T-helper 1 cell treated with Interleukin-12 subunit alpha and Interleukin-12 subunit beta and Interleukin-4 antibody, amounts not matched to agents 30 μg/mL and 1 μg/mL, for 36 hours (primary cell): ENCODE results near the gene ARFGAP3.
"Not testable (repeated sequence)": the region's sequence is repeated elsewhere in the genome, so short reads cannot be mapped to it uniquely, and the experiment has no call there.

Experiments used
- H3K27ac Mint-ChIP-seq: one replicate; pipeline ENCODE4 v1.8.0; 2021; ENCODE audit warnings: mild to moderate bottlenecking, mixed read lengths
- H3K27me3 Mint-ChIP-seq: one replicate; pipeline ENCODE4 v1.8.0; 2021; ENCODE audit warnings: low read depth, mixed read lengths
- H3K36me3 Mint-ChIP-seq: one replicate; pipeline ENCODE4 v1.8.0; 2021; ENCODE audit warnings: low read depth, mixed read lengths
- H3K4me1 Mint-ChIP-seq: one replicate; pipeline ENCODE4 v1.8.0; 2021; ENCODE audit warnings: low read depth, mixed read lengths
- H3K4me3 Mint-ChIP-seq: one replicate; pipeline ENCODE4 v1.8.0; 2021; ENCODE audit warnings: mild to moderate bottlenecking, moderate library complexity, mixed read lengths
- H3K9me3 Mint-ChIP-seq: one replicate; pipeline ENCODE4 v1.8.0; 2021; ENCODE audit warnings: mixed read lengths

The ARFGAP3 gene

DNA sequence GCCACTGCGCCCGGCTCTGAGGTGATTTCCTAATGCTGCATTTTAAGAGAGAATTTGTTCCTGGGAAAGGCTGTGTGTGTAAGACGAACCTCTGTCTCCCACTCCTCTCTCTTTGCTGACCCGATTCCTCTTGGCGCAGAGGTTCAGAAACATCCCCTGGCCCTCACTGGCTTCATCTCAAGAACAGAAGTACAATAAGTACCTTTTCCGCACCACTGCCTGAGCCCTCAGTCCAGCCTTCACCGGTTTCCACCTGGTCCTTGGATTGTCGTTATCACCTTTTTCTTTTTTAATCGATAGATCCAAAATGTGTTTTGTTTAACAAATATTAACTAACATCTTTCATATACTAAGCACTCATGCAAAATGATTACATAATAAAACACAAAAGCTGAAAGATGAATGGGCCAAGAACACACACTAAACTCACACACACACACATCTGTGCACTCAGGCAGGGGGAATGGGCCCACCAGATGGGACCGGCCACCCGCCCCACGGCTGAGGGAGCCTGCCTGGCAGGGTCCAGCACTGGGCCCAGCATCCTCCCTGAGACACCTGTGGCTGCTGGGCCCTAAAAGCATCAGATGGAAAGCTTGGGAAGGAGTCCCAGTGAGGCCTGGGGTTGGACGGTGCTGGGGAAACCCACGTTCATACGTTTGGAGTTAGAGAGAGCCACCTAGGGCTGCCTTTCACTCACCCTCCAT lies 86.0 kb downstream of the ARFGAP3 start:
- Mint-ChIP-seq H3K9me3 (no peaks in the 10 kb centered on the region), H3K4me1 (no peaks in the 10 kb centered on the region), H3K4me3 (no peak overlapping the region), H3K27me3 (no peaks in the 10 kb centered on the region), H3K27ac (no peak overlapping the region), H3K36me3 (no peaks in the 10 kb centered on the region)

DNA sequence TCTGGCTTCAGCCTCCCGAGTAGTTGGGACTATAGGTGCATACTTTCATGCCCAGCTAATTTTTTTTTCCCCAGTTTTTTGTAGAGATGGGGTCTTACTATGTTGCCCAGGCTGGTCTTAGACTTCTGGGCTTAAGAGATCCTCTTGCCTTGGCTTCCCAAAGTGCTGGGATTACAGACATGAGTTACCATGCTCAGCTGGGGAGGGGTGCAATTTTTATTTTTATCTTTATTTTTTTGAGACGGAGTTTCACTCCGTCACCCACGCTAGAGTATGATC lies 86.7 kb downstream of the ARFGAP3 start:
- Mint-ChIP-seq H3K9me3 (no peaks in the 10 kb centered on the region), H3K4me1 (no peaks in the 10 kb centered on the region), H3K36me3 (no peaks in the 10 kb centered on the region), H3K27me3 (no peaks in the 10 kb centered on the region), H3K27ac (no peak overlapping the region), H3K4me3 (no peak overlapping the region)

DNA sequence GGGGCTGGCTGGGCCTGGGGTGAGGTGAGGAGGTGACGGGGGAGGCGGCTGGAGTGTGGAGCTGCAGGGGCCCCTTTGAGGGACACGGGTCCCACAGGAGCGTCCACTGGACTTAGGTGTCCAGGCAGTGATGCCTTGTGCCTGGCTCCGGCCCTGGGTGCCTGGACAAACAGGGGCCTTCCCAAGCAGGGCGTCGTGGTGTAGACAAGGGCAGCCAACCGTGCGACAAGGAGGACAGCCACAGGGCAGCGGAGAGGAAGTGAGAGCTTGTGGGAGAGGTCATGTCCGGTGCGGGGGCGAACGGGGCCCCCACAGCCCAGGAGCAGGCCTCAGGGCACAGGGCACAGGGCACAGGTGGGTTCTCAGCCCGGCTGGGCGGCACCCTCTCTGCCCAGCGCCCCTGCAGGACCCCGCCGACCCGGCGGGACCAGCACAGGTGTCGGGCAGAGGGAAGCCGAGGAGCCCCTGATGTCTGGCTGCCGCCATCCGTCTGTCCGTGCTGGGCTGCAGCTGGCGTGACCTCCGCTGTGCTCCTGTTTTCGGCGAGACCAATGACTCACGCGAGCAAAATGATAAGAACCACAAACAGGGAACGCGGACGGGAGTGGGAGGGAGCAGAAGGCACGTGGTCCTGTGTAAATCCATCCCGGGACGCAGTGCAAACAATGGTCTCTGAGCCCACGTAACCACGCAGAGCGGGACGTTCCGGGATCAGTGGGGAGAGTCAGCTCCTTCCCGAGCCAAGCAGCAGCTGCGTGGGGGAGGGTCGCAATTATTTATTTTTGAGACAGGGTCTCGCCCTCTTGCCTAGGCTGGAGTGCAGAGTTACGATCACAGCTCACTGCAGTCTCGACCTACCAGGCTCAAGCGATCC lies 87.3 kb downstream of the ARFGAP3 start:
- H3K9me3 Mint-ChIP-seq = no peaks in the 10 kb centered on the region
- H3K27me3 Mint-ChIP-seq = no peaks in the 10 kb centered on the region
- H3K4me3 Mint-ChIP-seq = no peak overlapping the region
- H3K36me3 Mint-ChIP-seq = no peaks in the 10 kb centered on the region
- no peak overlapping the region for H3K27ac Mint-ChIP-seq
- H3K4me1 Mint-ChIP-seq = no peaks in the 10 kb centered on the region

DNA sequence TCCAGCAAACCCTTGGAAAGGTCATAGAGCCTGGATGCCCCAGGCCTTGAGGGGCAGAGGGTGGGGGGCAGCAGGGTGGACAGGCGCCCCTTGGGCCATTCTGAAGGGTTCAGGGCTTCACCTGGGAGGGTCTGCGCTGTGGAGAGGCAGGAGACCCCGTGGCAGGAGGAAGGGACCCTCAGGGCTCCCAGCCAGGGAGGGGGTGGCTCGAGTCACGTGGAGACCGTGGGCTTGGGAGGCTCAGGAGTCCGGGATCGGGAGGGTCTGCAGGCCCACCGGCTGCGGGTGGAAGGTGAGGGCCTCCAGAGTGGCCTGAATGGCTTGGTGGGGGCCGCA lies 87.9 kb downstream of the ARFGAP3 start:
- Mint-ChIP-seq H3K36me3 (no peaks in the 10 kb centered on the region), H3K4me1 (no peaks in the 10 kb centered on the region), H3K27ac (no peak overlapping the region), H3K4me3 (no peak overlapping the region), H3K27me3 (no peaks in the 10 kb centered on the region), H3K9me3 (no peaks in the 10 kb centered on the region)

DNA sequence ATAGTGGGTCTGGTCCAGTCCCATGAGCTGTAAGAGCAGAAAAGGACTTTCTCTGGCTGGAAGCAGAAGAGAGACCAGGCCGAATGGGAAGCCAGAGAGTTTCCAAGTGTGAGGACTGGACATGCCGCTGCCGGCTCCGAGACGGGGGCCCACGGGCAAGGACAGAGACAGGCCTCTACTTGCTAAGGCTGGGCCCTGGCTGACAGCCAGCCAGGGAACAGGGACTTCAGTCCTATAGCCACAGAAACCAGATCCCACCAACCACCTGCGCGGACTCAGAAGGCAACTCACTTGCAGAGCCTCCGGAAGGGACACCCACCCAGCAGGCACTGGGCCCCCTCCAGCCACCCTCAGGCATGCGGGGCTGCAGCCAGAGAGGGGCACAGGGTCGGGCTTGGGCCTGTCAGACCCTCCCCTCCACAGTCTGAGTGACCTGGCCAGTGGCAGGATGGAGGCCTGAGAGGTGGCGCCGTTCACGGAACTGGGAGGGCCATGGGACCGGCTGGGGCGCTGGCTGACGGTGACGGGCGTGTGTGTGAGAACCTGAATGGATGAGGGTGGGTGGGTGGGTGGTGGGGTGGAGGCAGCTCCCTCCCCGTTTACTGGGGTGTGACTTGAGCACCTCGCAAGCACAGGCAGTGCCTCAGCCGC lies 88.6 kb downstream of the ARFGAP3 start:
- Mint-ChIP-seq H3K27me3 (no peaks in the 10 kb centered on the region), H3K4me3 (no peak overlapping the region), H3K9me3 (no peaks in the 10 kb centered on the region), H3K4me1 (no peaks in the 10 kb centered on the region), H3K27ac (no peak overlapping the region), H3K36me3 (no peaks in the 10 kb centered on the region)

DNA sequence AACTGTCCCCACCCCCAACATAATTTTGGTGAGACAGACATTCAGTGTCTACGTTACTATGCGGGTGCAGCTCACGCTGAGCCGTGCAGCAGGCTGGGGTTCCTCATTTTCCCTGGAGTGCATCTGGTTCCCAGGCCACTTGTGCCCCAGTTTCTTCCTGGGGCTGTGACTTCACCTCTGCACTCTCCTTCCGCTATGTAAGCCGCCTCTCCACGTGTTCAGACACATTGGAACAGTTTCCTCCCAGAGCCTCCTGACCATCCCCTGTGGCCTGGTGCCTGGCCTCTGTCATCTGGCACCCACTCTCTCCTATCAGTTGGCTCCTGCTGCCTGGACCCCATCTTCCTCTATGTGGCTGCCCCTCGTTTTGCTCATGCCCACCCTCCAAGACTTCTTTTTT lies 90.2 kb downstream of the ARFGAP3 start:
- no peaks in the 10 kb centered on the region for H3K36me3 Mint-ChIP-seq
- H3K27ac Mint-ChIP-seq = no peak overlapping the region
- no peaks in the 10 kb centered on the region for H3K9me3 Mint-ChIP-seq
- no peak overlapping the region for H3K4me3 Mint-ChIP-seq
- no peaks in the 10 kb centered on the region for H3K4me1 Mint-ChIP-seq
- H3K27me3 Mint-ChIP-seq = no peaks in the 10 kb centered on the region

DNA sequence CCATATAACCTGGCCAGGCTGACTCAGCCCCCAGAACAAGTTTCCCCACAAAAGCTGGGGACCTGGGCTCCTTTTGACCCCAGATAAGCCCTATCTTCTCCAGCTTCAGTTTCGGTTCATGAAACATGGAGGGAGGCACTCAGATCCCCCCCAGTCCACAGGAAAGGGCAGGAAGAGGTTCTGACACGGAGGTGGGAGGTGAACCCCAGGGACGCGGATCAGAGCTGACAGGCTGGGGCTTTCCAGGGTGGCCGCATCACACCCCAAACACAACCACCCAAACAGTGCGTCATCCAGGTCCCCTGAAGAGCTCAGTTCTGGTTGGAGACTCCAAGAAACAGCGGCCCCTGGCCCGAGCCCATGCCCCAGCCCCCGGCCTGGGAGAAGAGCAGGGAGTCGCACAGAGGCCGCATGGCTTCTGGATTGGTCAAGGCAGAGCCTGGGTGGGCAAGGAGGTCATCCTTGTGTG lies 92.1 kb downstream of the ARFGAP3 start:
- Mint-ChIP-seq H3K4me1 (no peaks in the 10 kb centered on the region), H3K9me3 (no peaks in the 10 kb centered on the region), H3K27ac (no peak overlapping the region), H3K36me3 (no peaks in the 10 kb centered on the region), H3K27me3 (no peaks in the 10 kb centered on the region), H3K4me3 (no peak overlapping the region)

DNA sequence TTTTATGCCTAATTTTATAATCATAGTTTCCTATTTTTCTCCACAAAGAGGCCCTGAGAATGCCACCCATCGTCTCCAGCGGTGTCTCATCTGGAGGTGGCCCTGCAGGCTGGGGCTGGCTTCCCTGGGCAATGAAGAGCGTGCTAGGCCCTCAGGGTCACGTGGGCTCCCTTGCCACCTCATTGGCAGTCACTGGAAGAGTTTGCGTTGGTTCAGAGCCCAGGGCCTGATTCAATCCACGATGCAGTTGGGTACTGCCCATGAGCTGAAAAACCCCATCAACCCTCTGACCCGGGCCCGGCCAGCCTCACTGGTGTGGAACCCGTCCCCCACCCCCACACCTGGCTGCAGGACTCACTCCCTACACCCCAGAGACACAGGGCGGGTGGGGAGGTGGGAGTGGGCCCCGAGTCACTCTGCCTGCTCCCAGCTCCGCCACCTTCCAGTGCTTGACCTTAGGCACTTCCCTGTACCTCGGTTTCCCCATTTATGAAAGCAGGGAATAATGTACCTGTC lies 93.0 kb downstream of the ARFGAP3 start:
- Mint-ChIP-seq H3K4me3 (no peak overlapping the region), H3K9me3 (no peaks in the 10 kb centered on the region), H3K27me3 (no peaks in the 10 kb centered on the region), H3K36me3 (no peaks in the 10 kb centered on the region), H3K27ac (no peak overlapping the region), H3K4me1 (no peaks in the 10 kb centered on the region)

DNA sequence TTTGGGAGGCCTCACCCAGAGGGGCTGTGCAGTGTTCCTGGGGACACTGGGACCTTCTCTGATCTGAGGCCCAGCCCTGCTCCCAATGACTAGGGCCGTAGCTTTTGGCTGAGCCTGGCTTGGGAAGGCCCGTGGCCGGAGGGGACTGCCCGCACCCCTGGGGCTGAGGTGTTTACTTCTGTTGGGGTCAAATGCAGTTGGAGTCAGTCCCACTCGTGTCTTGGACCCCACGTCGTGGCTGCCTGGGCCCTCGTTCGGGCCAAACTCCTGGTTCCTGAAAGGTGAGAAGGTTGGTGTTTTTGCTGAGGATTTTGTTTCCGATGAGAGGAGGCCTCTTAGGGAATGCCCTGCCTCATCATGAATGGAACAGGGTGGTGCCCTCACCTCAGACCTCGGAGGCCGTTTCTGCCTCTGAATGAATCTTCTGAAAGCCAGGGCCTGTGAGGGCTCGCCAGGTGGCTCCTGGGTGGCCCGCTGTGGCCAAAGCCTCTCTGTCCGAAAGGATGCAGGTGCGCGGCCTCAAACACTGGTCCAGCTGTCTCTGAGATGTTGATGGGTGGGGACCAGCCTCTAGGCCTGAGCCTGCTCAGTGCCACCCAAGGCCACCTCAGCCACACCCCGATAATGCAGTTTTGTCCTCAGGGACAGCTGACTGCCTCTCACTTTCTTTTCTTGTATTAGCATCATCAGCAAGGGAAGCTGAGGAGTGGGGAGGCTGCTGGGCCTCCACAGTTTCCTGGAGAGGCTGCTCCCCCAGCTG lies 96.1 kb downstream of the ARFGAP3 start:
- Mint-ChIP-seq H3K27ac (no peak overlapping the region), H3K4me3 (no peak overlapping the region), H3K27me3 (no peaks in the 10 kb centered on the region), H3K36me3 (no peaks in the 10 kb centered on the region), H3K4me1 (no peaks in the 10 kb centered on the region), H3K9me3 (no peaks in the 10 kb centered on the region)

DNA sequence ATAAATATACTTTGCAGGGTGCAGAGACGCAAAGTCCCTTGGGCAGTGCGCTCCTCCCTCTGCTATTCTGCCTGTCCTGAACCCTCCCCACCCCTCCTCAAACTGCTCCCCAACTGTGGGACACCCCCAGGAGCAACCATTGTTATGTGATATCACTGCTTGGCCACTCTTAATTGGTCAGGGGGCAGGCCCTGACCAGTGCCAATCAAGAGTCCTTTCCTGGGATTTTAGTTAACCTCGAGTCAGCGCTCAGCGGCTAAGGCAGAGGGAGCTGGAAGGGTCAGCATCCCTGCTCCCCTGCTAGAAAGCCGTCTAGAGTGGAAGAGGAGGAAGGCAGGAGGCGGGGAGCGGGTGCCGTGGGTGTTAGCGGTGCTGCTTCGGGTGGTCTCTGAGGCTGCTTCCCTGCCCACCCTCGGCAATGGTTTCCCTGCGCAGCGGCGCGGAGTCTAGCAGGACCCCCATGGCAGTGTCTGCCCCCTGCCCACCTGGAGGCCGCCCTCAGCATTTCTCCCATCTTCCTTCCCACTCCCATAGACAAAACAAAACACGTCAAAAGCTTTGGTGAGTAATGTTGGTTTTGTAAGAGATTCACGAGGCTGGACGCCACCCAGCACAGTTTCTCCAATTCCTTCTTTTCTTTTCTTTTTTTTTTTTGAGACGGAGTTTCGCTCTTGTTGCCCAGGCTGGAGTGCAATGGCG lies 98.0 kb downstream of the ARFGAP3 start:
- H3K4me1 Mint-ChIP-seq = no peaks in the 10 kb centered on the region
- H3K27me3 Mint-ChIP-seq = no peaks in the 10 kb centered on the region
- H3K36me3 Mint-ChIP-seq = no peaks in the 10 kb centered on the region
- H3K9me3 Mint-ChIP-seq = no peaks in the 10 kb centered on the region
- H3K4me3 Mint-ChIP-seq = no peak overlapping the region
- H3K27ac Mint-ChIP-seq = no peak overlapping the region

DNA sequence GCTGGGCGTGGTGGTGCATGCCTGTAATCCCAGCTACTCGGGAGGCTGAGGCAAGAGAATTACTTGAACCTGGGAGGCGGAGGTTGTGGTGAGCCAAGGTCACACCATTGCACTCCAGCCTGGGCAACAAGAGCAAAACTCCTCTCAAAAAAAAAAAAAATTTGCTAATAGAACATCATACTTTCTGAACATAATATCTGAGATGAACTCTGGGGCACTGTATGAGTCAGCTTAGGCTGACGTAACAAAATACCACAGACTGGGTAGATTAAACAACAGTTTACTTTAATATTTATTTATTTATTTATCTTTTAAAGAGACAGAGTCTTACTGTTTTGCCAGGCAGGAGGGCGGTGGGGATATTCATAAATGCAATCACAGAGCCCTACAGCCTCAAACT lies 101.5 kb downstream of the ARFGAP3 start:
- not testable (repeated sequence) for H3K4me1 Mint-ChIP-seq, H3K27me3 Mint-ChIP-seq, H3K27ac Mint-ChIP-seq, H3K36me3 Mint-ChIP-seq, H3K9me3 Mint-ChIP-seq, H3K4me3 Mint-ChIP-seq

DNA sequence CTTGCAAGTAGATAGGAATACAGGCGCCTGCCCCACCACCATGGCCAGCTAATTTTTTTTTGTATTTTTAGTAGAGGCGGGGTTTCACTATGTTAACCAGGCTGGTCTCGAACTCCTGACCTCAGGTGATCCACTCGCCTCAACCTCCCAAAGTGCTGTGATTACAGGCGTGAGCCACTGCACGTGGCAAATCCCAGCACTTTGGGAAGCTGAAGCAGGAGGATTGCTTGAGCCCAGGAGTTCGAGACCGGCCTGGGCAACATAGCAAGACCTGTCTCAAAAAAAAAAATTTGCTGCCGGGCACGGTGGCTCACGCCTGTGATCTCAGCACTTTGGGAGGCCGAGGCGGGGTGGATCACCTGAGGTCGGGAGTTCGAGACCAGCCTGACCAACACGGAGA lies 102.0 kb downstream of the ARFGAP3 start:
- not testable (repeated sequence) for H3K36me3 Mint-ChIP-seq, H3K4me3 Mint-ChIP-seq, H3K9me3 Mint-ChIP-seq, H3K27me3 Mint-ChIP-seq, H3K4me1 Mint-ChIP-seq, H3K27ac Mint-ChIP-seq

DNA sequence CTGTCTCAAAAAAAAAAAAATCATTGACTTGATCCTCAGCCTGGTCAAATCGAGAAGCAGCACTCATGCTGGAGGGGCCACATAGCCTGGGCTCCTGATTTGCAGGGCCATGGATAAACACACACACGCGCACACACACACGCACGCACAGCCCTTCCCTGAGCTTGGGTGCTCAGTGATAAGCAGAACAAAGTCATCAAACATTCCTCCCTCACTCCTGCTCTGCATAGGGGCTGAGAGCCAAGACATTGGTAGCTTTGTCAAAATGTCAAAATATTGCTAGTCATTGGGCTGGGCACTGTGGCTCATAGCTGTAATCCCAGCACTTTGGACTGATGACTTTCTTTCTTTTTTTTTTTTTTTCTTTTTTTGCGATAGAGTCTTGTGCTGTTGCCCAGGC lies 102.4 kb downstream of the ARFGAP3 start:
- no peak overlapping the region for H3K4me3 Mint-ChIP-seq
- H3K27me3 Mint-ChIP-seq = no peaks in the 10 kb centered on the region
- H3K36me3 Mint-ChIP-seq = no peaks in the 10 kb centered on the region
- no peak overlapping the region for H3K27ac Mint-ChIP-seq
- no peaks in the 10 kb centered on the region for H3K4me1 Mint-ChIP-seq
- no peaks in the 10 kb centered on the region for H3K9me3 Mint-ChIP-seq

DNA sequence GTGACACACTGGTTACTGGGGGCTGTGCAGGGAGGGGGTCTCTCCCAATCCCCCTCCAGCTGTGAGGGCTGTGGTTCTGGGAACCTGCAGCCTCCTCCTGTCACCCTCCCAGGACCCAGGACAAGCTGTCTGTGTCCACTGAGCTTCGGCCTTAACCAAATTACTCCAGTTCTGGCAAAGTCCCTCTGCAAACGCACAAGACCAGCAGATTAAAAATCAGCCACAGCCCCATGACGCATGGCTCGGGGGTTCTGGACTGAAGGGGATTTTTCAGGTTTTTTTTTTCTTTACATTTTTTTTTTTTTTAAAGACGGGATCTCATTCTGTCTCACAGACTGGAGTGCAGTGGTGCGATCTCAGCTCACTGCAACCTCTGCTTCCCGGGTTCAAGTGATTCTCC lies 104.2 kb downstream of the ARFGAP3 start:
- Mint-ChIP-seq H3K36me3 (no peaks in the 10 kb centered on the region), H3K4me3 (no peak overlapping the region), H3K27me3 (no peaks in the 10 kb centered on the region), H3K27ac (no peak overlapping the region), H3K9me3 (no peaks in the 10 kb centered on the region), H3K4me1 (no peaks in the 10 kb centered on the region)
